Measurements from ENCODE around the gene TEAD4. TPM values are rescaled to one million over a fixed set of nuclear protein-coding genes. Genes with fewer than 3 reads are reported as not detected.

The TEAD4 gene
- total RNA-seq, 1 experiment from 2014 or later = 47.7 TPM

- intact Hi-C loops (cut with micrococcal nuclease; ENCODE audit: unreplicated experiment) = no loop called here
These were observed 89.3 kb downstream of the TEAD4 start for GRCh38 chr12:3048540-3048939.

GRCh38 chr12:3049176-3049575 is 90.0 kb downstream of the TEAD4 start:
- TF ChIP-seq CTCF (conservative IDR thresholded peaks at IDR 0.05) (no peak), EZH2 (IDR thresholded peaks at IDR 0.05; ENCODE audit: low read depth) (no peak)
- H3K9me3 ChIP-seq (ENCODE audit: insufficient read depth, low read depth) = no peaks in the 10 kb centered on the region
- no peaks in the 10 kb centered on the region for H4K20me1 ChIP-seq (ENCODE audit: insufficient read depth)
- ChIA-PET CTCF (no interaction called here), POLR2A (ENCODE audit: unreplicated experiment) (interaction anchor here (0.6 kb wide), 1 partner anchor 309 kb away, joined by 3 read pairs; no protein-coding TSS in a partner anchor)
- no peaks in the 10 kb centered on the region for H3K4me1 ChIP-seq (replicated peaks; ENCODE audit: insufficient read depth)
- intact Hi-C loops (cut with micrococcal nuclease; ENCODE audit: unreplicated experiment) = no loop called here
- peaks cover 5% of the 10 kb centered on the region; the same call in 1 of the 2 replicates for H3F3A ChIP-seq (ENCODE audit: insufficient read depth, low read depth)
- 0 out of 2 replicates have a peak, but pooled peaks cover 7% of the 10 kb centered on the region for H3K27me3 ChIP-seq (ENCODE audit: insufficient read depth, low read depth)
- no TSS peak for BruUV-seq (replicated peaks)
- no peak overlapping the region for H3K27ac ChIP-seq
- DNase-seq = no peak
- no peak overlapping the region for H3K4me2 ChIP-seq
- no peak overlapping the region for H3K4me3 ChIP-seq
- no peaks in the 10 kb centered on the region for H3K79me2 ChIP-seq (ENCODE audit: low read depth)
- no peaks in the 10 kb centered on the region for H3K36me3 ChIP-seq (ENCODE audit: low read depth)
- H3K9me2 ChIP-seq (ENCODE audit: insufficient read depth) = no peaks in the 10 kb centered on the region
- H2AFZ ChIP-seq = no peak overlapping the region

More at GRCh38 chr12:3048540-3048939, 89.3 kb downstream of the TEAD4 start:
- TF ChIP-seq EZH2 (IDR thresholded peaks at IDR 0.05; ENCODE audit: low read depth) (no peak), CTCF (conservative IDR thresholded peaks at IDR 0.05) (no peak)
- H4K20me1 ChIP-seq (ENCODE audit: insufficient read depth) = no peaks in the 10 kb centered on the region
- no peak overlapping the region for H3K4me2 ChIP-seq
- H3F3A ChIP-seq (ENCODE audit: insufficient read depth, low read depth) = peaks cover 5% of the 10 kb centered on the region; the same call in 1 of the 2 replicates
- H3K79me2 ChIP-seq (ENCODE audit: low read depth) = no peaks in the 10 kb centered on the region
- no peak for DNase-seq
- no peaks in the 10 kb centered on the region for H3K9me3 ChIP-seq (ENCODE audit: insufficient read depth, low read depth)
- no peak overlapping the region for H2AFZ ChIP-seq
- H3K27ac ChIP-seq = no peak overlapping the region
- no TSS peak for BruUV-seq (replicated peaks)
- H3K4me3 ChIP-seq = no peak overlapping the region
- ChIA-PET POLR2A (ENCODE audit: unreplicated experiment) (interaction anchor here (0.6 kb wide), 1 partner anchor 308 kb away, joined by 3 read pairs; no protein-coding TSS in a partner anchor), CTCF (no interaction called here)
- H3K4me1 ChIP-seq (replicated peaks; ENCODE audit: insufficient read depth) = no peaks in the 10 kb centered on the region
- H3K9me2 ChIP-seq (ENCODE audit: insufficient read depth) = no peaks in the 10 kb centered on the region
- H3K27me3 ChIP-seq (ENCODE audit: insufficient read depth, low read depth) = 0 out of 2 replicates have a peak, but pooled peaks cover 7% of the 10 kb centered on the region
- H3K36me3 ChIP-seq (ENCODE audit: low read depth) = no peaks in the 10 kb centered on the region

- Histone ChIP-seq H3K9me2 (ENCODE audit: insufficient read depth) (no peaks in the 10 kb centered on the region), H2AFZ (no peak overlapping the region), H4K20me1 (ENCODE audit: insufficient read depth) (no peaks in the 10 kb centered on the region), H3K4me3 (no peak overlapping the region), H3K79me2 (ENCODE audit: low read depth) (no peaks in the 10 kb centered on the region), H3K36me3 (ENCODE audit: low read depth) (no peaks in the 10 kb centered on the region), H3K4me2 (no peak overlapping the region), H3K27ac (no peak overlapping the region), H3K9me3 (ENCODE audit: insufficient read depth, low read depth) (no peaks in the 10 kb centered on the region), H3K27me3 (ENCODE audit: insufficient read depth, low read depth) (0 out of 2 replicates have a peak, but pooled peaks cover 7% of the 10 kb centered on the region), H3K4me1 (replicated peaks; ENCODE audit: insufficient read depth) (no peaks in the 10 kb centered on the region), H3F3A (ENCODE audit: insufficient read depth, low read depth) (peaks cover 5% of the 10 kb centered on the region; the same call in 1 of the 2 replicates)
- BruUV-seq (replicated peaks) = no TSS peak
- POLR2A ChIA-PET (ENCODE audit: unreplicated experiment) = no interaction called here
- CTCF ChIA-PET = no interaction called here
- DNase-seq = no peak
- intact Hi-C loops (cut with micrococcal nuclease; ENCODE audit: unreplicated experiment) = no loop called here
- TF ChIP-seq CTCF (conservative IDR thresholded peaks at IDR 0.05) (no peak), EZH2 (IDR thresholded peaks at IDR 0.05; ENCODE audit: low read depth) (no peak)
These were observed 90.5 kb downstream of the TEAD4 start for GRCh38 chr12:3049611-3050249.

Data from PC-9 (cell line).